MM.1S (cell line): ENCODE data around the gene WDR13.

Source experiments
- DNase-seq: peaks from one replicate; pipeline ENCODE4 v3.0.0-alpha.2; 2015
- H2AFZ ChIP-seq: fragments of 300-600 bp; sonication (generic); 2 replicates; pipeline ENCODE4 v1.6.0; 2016; ENCODE audit warnings: antibody characterized with exemption, low read length
- H3F3A ChIP-seq: fragments of 300-600 bp; sonication (generic); 2 replicates; pipeline ENCODE4 v1.6.1; 2016; ENCODE audit warnings: mild to moderate bottlenecking, antibody characterized with exemption, low read length, moderate library complexity, mixed read lengths; ENCODE audit not compliant: insufficient read depth
- H3K27ac ChIP-seq: fragments of 300-600 bp; sonication (generic); 2 replicates; pipeline ENCODE4 v1.5.1; 2016; ENCODE audit warnings: mild to moderate bottlenecking, low read length
- H3K27me3 ChIP-seq: fragments of 300-600 bp; sonication (generic); replicated peaks from 2 replicates; pipeline ENCODE4 v1.6.0; 2016; ENCODE audit warnings: low read length; ENCODE audit not compliant: insufficient read depth
- H3K36me3 ChIP-seq: fragments of 300-600 bp; sonication (generic); replicated peaks from 2 replicates; pipeline ENCODE4 v1.6.1; 2016; ENCODE audit warnings: mild to moderate bottlenecking, low read length, mixed read lengths; ENCODE audit not compliant: insufficient read depth
- H3K4me1 ChIP-seq: fragments of 300-600 bp; sonication (generic); 2 replicates; pipeline ENCODE4 v1.6.1; 2016; ENCODE audit warnings: low read length, mixed read lengths
- H3K4me2 ChIP-seq: fragments of 300-600 bp; sonication (generic); 2 replicates; pipeline ENCODE4 v1.6.0; 2016; ENCODE audit warnings: low read depth, low read length
- H3K4me3 ChIP-seq: fragments of 300-600 bp; sonication (generic); 2 replicates; pipeline ENCODE4 v1.5.1; 2016; ENCODE audit warnings: low read length, mixed read lengths
- H3K79me2 ChIP-seq: fragments of 300-600 bp; sonication (generic); 2 replicates; pipeline ENCODE4 v1.6.1; 2016; ENCODE audit warnings: mixed run types, low read length, mixed read lengths
- H3K9ac ChIP-seq: fragments of 300-600 bp; sonication (generic); 2 replicates; pipeline ENCODE4 v1.6.1; 2016; ENCODE audit warnings: low read length, mixed read lengths
- H3K9me2 ChIP-seq: fragments of 300-600 bp; sonication (generic); replicated peaks from 2 replicates; pipeline ENCODE4 v1.6.1; 2016; ENCODE audit warnings: mild to moderate bottlenecking, low read length, mixed read lengths; ENCODE audit not compliant: insufficient read depth
- H3K9me3 ChIP-seq: fragments of 300-600 bp; sonication (generic); replicated peaks from 2 replicates; pipeline ENCODE4 v1.6.1; 2016; ENCODE audit warnings: mild to moderate bottlenecking, low read length, mixed read lengths; ENCODE audit not compliant: insufficient read depth
- H4K20me1 ChIP-seq: fragments of 300-600 bp; sonication (generic); 2 replicates; pipeline ENCODE4 v1.6.1; 2016; ENCODE audit warnings: mild to moderate bottlenecking, low read length, moderate library complexity, mixed read lengths; ENCODE audit not compliant: insufficient read depth
- CTCF ChIP-seq: fragments of 300-600 bp; sonication (generic); IDR thresholded peaks from 2 replicates; pipeline ENCODE4 v1.5.1; 2016; ENCODE audit warnings: antibody characterized with exemption, low read length, mixed read lengths
- EZH2 ChIP-seq: fragments of 300-600 bp; sonication (generic); optimal IDR thresholded peaks from 2 replicates; pipeline ENCODE3; 2017; ENCODE audit warnings: low read depth, mild to moderate bottlenecking, antibody characterized with exemption, low read length, mixed read lengths
- EZH2phosphoT487 ChIP-seq: fragments of 300-600 bp; sonication (generic); IDR thresholded peaks from 2 replicates; pipeline ENCODE4 v1.6.1; 2018; ENCODE audit warnings: antibody characterized with exemption, low read length

WDR13 gene

GRCh38 chrX:48558271-48558670 is 39.0 kb upstream of the WDR13 start:
- H3K27ac ChIP-seq: no peak overlapping the region
- DNase-seq: no peak
- H2AFZ ChIP-seq: no peak overlapping the region
- H3F3A ChIP-seq: no peaks in the 10 kb centered on the region
- H3K27me3 ChIP-seq: no peaks in the 10 kb centered on the region
- H3K4me1 ChIP-seq: no peaks in the 10 kb centered on the region
- H3K9me3 ChIP-seq: no peaks in the 10 kb centered on the region
- no peak overlapping the region for H3K4me2 ChIP-seq
- no peak for TF ChIP-seq EZH2phosphoT487
- no peak for TF ChIP-seq EZH2
- TF ChIP-seq CTCF: no peak
- H3K36me3 ChIP-seq: no peaks in the 10 kb centered on the region
- H3K79me2 ChIP-seq: no peaks in the 10 kb centered on the region
- no peaks in the 10 kb centered on the region for H3K9me2 ChIP-seq
- H3K9ac ChIP-seq: no peak overlapping the region
- H3K4me3 ChIP-seq: no peak overlapping the region
- H4K20me1 ChIP-seq: no peaks in the 10 kb centered on the region

GRCh38 chrX:48559636-48560035 is 37.7 kb upstream of the WDR13 start:
- no peak for TF ChIP-seq EZH2phosphoT487
- no peak for TF ChIP-seq EZH2
- TF ChIP-seq CTCF: no peak
- no peak for DNase-seq
- no peak overlapping the region for H3K9ac ChIP-seq
- H3K36me3 ChIP-seq: no peaks in the 10 kb centered on the region
- no peak overlapping the region for H2AFZ ChIP-seq
- no peak overlapping the region for H3K27ac ChIP-seq
- no peaks in the 10 kb centered on the region for H3F3A ChIP-seq
- no peaks in the 10 kb centered on the region for H3K27me3 ChIP-seq
- H3K4me3 ChIP-seq: no peak overlapping the region
- H3K79me2 ChIP-seq: no peaks in the 10 kb centered on the region
- H3K4me2 ChIP-seq: no peak overlapping the region
- H3K9me3 ChIP-seq: no peaks in the 10 kb centered on the region
- no peaks in the 10 kb centered on the region for H3K9me2 ChIP-seq
- no peaks in the 10 kb centered on the region for H4K20me1 ChIP-seq
- H3K4me1 ChIP-seq: no peaks in the 10 kb centered on the region

GRCh38 chrX:48560056-48560455 is 37.2 kb upstream of the WDR13 start:
- no peaks in the 10 kb centered on the region for H3K4me1 ChIP-seq
- TF ChIP-seq EZH2phosphoT487 (no peak), EZH2 (no peak), CTCF (no peak)
- no peak overlapping the region for H2AFZ ChIP-seq
- no peaks in the 10 kb centered on the region for H3K9me2 ChIP-seq
- H3K4me2 ChIP-seq: no peak overlapping the region
- H3K9ac ChIP-seq: no peak overlapping the region
- no peaks in the 10 kb centered on the region for H3K27me3 ChIP-seq
- no peak overlapping the region for H3K4me3 ChIP-seq
- H4K20me1 ChIP-seq: no peaks in the 10 kb centered on the region
- H3K36me3 ChIP-seq: no peaks in the 10 kb centered on the region
- no peaks in the 10 kb centered on the region for H3K79me2 ChIP-seq
- no peak overlapping the region for H3K27ac ChIP-seq
- DNase-seq: no peak
- H3K9me3 ChIP-seq: no peaks in the 10 kb centered on the region
- H3F3A ChIP-seq: no peaks in the 10 kb centered on the region
